Measurements from ENCODE around the gene CYP1A2.

CYP1A2 gene

GRCh38 chr15:74793135-74794028, 44.7 kb downstream of the CYP1A2 start:
- WGBS (ENCODE audit: extremely low coverage, insufficient coverage, low lambda C conversion rate) = no CpG with 5 or more reads among the region's 12 CpGs
- H2BK120ac ChIP-seq (ENCODE audit: low read depth, low read length) = no peak overlapping the region
- no peak overlapping the region for H3K4ac ChIP-seq (ENCODE audit: low read depth, low read length)
- no peak overlapping the region for H3K56ac ChIP-seq (ENCODE audit: low read length)
- H3K36me3 ChIP-seq (ENCODE audit: control insufficient read depth, insufficient read depth, low read length) = no peaks in the 10 kb centered on the region
- H3K18ac ChIP-seq (ENCODE audit: low read length) = no peak overlapping the region
- no peak overlapping the region for H3K27ac ChIP-seq (ENCODE audit: low read depth, low read length)
- H2BK15ac ChIP-seq (replicated peaks; ENCODE audit: low read depth) = no peak overlapping the region
- H4K8ac ChIP-seq (ENCODE audit: low read depth, low read length) = no peak overlapping the region
- no peaks in the 10 kb centered on the region for H3K27me3 ChIP-seq (ENCODE audit: insufficient read depth, low read length, poor library complexity)
- H3K9ac ChIP-seq (ENCODE audit: low read length) = no peak overlapping the region
- no peak overlapping the region for H3K4me3 ChIP-seq (ENCODE audit: low read length)
- peaks cover 4% of the 10 kb centered on the region for H3K4me1 ChIP-seq (ENCODE audit: control insufficient read depth, low read depth, low read length)
- H2BK5ac ChIP-seq (ENCODE audit: low read length) = no peak overlapping the region
- H3K23ac ChIP-seq (ENCODE audit: low read length) = no peak overlapping the region
- no peak overlapping the region for H3K4me2 ChIP-seq (ENCODE audit: low read length)
- H2AK5ac ChIP-seq (ENCODE audit: low read length) = no peak overlapping the region
- H3K79me2 ChIP-seq (ENCODE audit: control insufficient read depth, insufficient read depth, low read length) = peaks cover 8% of the 10 kb centered on the region
- DNase-seq = no peak
- peaks cover 26% of the 10 kb centered on the region for H3K79me1 ChIP-seq (ENCODE audit: low read length)
- no peak overlapping the region for H4K5ac ChIP-seq (ENCODE audit: low read length)

GRCh38 chr15:74794248-74794969, 45.8 kb downstream of the CYP1A2 start:
- Histone ChIP-seq H3K23ac (ENCODE audit: low read length) (no peak overlapping the region), H2BK15ac (replicated peaks; ENCODE audit: low read depth) (no peak overlapping the region), H2BK5ac (ENCODE audit: low read length) (no peak overlapping the region), H3K9ac (ENCODE audit: low read length) (no peak overlapping the region), H3K4me1 (ENCODE audit: control insufficient read depth, low read depth, low read length) (no peaks in the 10 kb centered on the region), H3K79me2 (ENCODE audit: control insufficient read depth, insufficient read depth, low read length) (peaks cover 6% of the 10 kb centered on the region), H3K56ac (ENCODE audit: low read length) (no peak overlapping the region), H4K5ac (ENCODE audit: low read length) (no peak overlapping the region), H3K18ac (ENCODE audit: low read length) (no peak overlapping the region), H3K27ac (ENCODE audit: low read depth, low read length) (no peak overlapping the region), H2BK120ac (ENCODE audit: low read depth, low read length) (no peak overlapping the region), H2AK5ac (ENCODE audit: low read length) (no peak overlapping the region), H3K4me2 (ENCODE audit: low read length) (no peak overlapping the region), H3K4me3 (ENCODE audit: low read length) (no peak overlapping the region), H3K36me3 (ENCODE audit: control insufficient read depth, insufficient read depth, low read length) (no peaks in the 10 kb centered on the region), H3K79me1 (ENCODE audit: low read length) (peaks cover 21% of the 10 kb centered on the region), H3K27me3 (ENCODE audit: insufficient read depth, low read length, poor library complexity) (no peaks in the 10 kb centered on the region), H3K4ac (ENCODE audit: low read depth, low read length) (no peak overlapping the region), H4K8ac (ENCODE audit: low read depth, low read length) (no peak overlapping the region)
- no CpG with 5 or more reads among the region's 9 CpGs for WGBS (ENCODE audit: extremely low coverage, insufficient coverage, low lambda C conversion rate)
- no peak for DNase-seq

- no peak overlapping the region for H3K4ac ChIP-seq (ENCODE audit: low read depth, low read length)
- whole genome bisulfite sequencing (ENCODE audit: extremely low coverage, insufficient coverage, low lambda C conversion rate) = no CpG with 5 or more reads among the region's 9 CpGs
- no peak overlapping the region for H3K18ac ChIP-seq (ENCODE audit: low read length)
These were observed 46.3 kb downstream of the CYP1A2 start for GRCh38 chr15:74794970-74795349.

GRCh38 chr15:74795966-74796625, 47.5 kb downstream of the CYP1A2 start:
- Histone ChIP-seq H3K23ac (ENCODE audit: low read length) (no peak overlapping the region), H3K4me2 (ENCODE audit: low read length) (no peak overlapping the region)

More at GRCh38 chr15:74794970-74795349, 46.3 kb downstream of the CYP1A2 start:
- H4K5ac ChIP-seq (ENCODE audit: low read length) = no peak overlapping the region
- DNase-seq = no peak
- H3K4me1 ChIP-seq (ENCODE audit: control insufficient read depth, low read depth, low read length) = no peaks in the 10 kb centered on the region
- no peaks in the 10 kb centered on the region for H3K36me3 ChIP-seq (ENCODE audit: control insufficient read depth, insufficient read depth, low read length)
- H2BK120ac ChIP-seq (ENCODE audit: low read depth, low read length) = no peak overlapping the region
- H3K27ac ChIP-seq (ENCODE audit: low read depth, low read length) = no peak overlapping the region
- H2BK5ac ChIP-seq (ENCODE audit: low read length) = no peak overlapping the region
- H3K56ac ChIP-seq (ENCODE audit: low read length) = no peak overlapping the region
- H2AK5ac ChIP-seq (ENCODE audit: low read length) = no peak overlapping the region
- no peak overlapping the region for H3K4me2 ChIP-seq (ENCODE audit: low read length)
- no peak overlapping the region for H4K8ac ChIP-seq (ENCODE audit: low read depth, low read length)
- no peak overlapping the region for H3K9ac ChIP-seq (ENCODE audit: low read length)
- H3K79me1 ChIP-seq (ENCODE audit: low read length) = peaks cover 18% of the 10 kb centered on the region
- H3K79me2 ChIP-seq (ENCODE audit: control insufficient read depth, insufficient read depth, low read length) = peaks cover 6% of the 10 kb centered on the region
- no peaks in the 10 kb centered on the region for H3K27me3 ChIP-seq (ENCODE audit: insufficient read depth, low read length, poor library complexity)
- no peak overlapping the region for H2BK15ac ChIP-seq (replicated peaks; ENCODE audit: low read depth)
- H3K4me3 ChIP-seq (ENCODE audit: low read length) = no peak overlapping the region
- no peak overlapping the region for H3K23ac ChIP-seq (ENCODE audit: low read length)

GRCh38 chr15:74798388-74799254, 50.0 kb downstream of the CYP1A2 start:
- no peaks in the 10 kb centered on the region for H3K4me1 ChIP-seq (ENCODE audit: control insufficient read depth, low read depth, low read length)
- no peak overlapping the region for H3K9ac ChIP-seq (ENCODE audit: low read length)
- H2AK5ac ChIP-seq (ENCODE audit: low read length) = no peak overlapping the region
- no peak for DNase-seq
- no peak overlapping the region for H4K5ac ChIP-seq (ENCODE audit: low read length)
- H3K27me3 ChIP-seq (ENCODE audit: insufficient read depth, low read length, poor library complexity) = no peaks in the 10 kb centered on the region
- H3K4me2 ChIP-seq (ENCODE audit: low read length) = no peak overlapping the region
- H2BK120ac ChIP-seq (ENCODE audit: low read depth, low read length) = no peak overlapping the region
- no peak overlapping the region for H3K23ac ChIP-seq (ENCODE audit: low read length)
- H4K8ac ChIP-seq (ENCODE audit: low read depth, low read length) = no peak overlapping the region
- no peaks in the 10 kb centered on the region for H3K79me2 ChIP-seq (ENCODE audit: control insufficient read depth, insufficient read depth, low read length)
- H3K4me3 ChIP-seq (ENCODE audit: low read length) = no peak overlapping the region
- no peak overlapping the region for H2BK5ac ChIP-seq (ENCODE audit: low read length)
- H3K18ac ChIP-seq (ENCODE audit: low read length) = no peak overlapping the region
- H2BK15ac ChIP-seq (replicated peaks; ENCODE audit: low read depth) = no peak overlapping the region
- no peak overlapping the region for H3K4ac ChIP-seq (ENCODE audit: low read depth, low read length)
- peaks cover 2% of the 10 kb centered on the region for H3K79me1 ChIP-seq (ENCODE audit: low read length)
- H3K27ac ChIP-seq (ENCODE audit: low read depth, low read length) = no peak overlapping the region
- no CpG with 5 or more reads among the region's 25 CpGs for WGBS (ENCODE audit: extremely low coverage, insufficient coverage, low lambda C conversion rate)
- no peak overlapping the region for H3K56ac ChIP-seq (ENCODE audit: low read length)
- peaks cover 8% of the 10 kb centered on the region for H3K36me3 ChIP-seq (ENCODE audit: control insufficient read depth, insufficient read depth, low read length)

More at GRCh38 chr15:74795966-74796625, 47.5 kb downstream of the CYP1A2 start:
- Histone ChIP-seq H3K18ac (ENCODE audit: low read length) (no peak overlapping the region), H2BK5ac (ENCODE audit: low read length) (no peak overlapping the region), H3K4me3 (ENCODE audit: low read length) (no peak overlapping the region), H3K79me1 (ENCODE audit: low read length) (peaks cover 11% of the 10 kb centered on the region), H3K9ac (ENCODE audit: low read length) (no peak overlapping the region), H2BK120ac (ENCODE audit: low read depth, low read length) (no peak overlapping the region), H3K56ac (ENCODE audit: low read length) (no peak overlapping the region), H3K36me3 (ENCODE audit: control insufficient read depth, insufficient read depth, low read length) (no peaks in the 10 kb centered on the region), H3K79me2 (ENCODE audit: control insufficient read depth, insufficient read depth, low read length) (peaks cover 5% of the 10 kb centered on the region), H2AK5ac (ENCODE audit: low read length) (no peak overlapping the region), H2BK15ac (replicated peaks; ENCODE audit: low read depth) (no peak overlapping the region), H3K4me1 (ENCODE audit: control insufficient read depth, low read depth, low read length) (no peaks in the 10 kb centered on the region), H3K27ac (ENCODE audit: low read depth, low read length) (no peak overlapping the region), H4K5ac (ENCODE audit: low read length) (no peak overlapping the region), H3K27me3 (ENCODE audit: insufficient read depth, low read length, poor library complexity) (no peaks in the 10 kb centered on the region), H3K4ac (ENCODE audit: low read depth, low read length) (no peak overlapping the region), H4K8ac (ENCODE audit: low read depth, low read length) (no peak overlapping the region)
- no CpG with 5 or more reads among the region's 14 CpGs for WGBS (ENCODE audit: extremely low coverage, insufficient coverage, low lambda C conversion rate)
- no peak for DNase-seq
